Tibial artery (tissue), 4 donors: ENCODE measurements around the gene RCOR1.

Experiments used
- DNase-seq, 2 donors: peaks; one replicate each; pipeline ENCODE4 v3.0.0-alpha.2; 2019
- H3K27ac ChIP-seq, 2 donors: fragments of 200-600 bp; sonication (generic) in 1 of 2; 1 replicate in 1 of 2; 2 replicates in 1 of 2; pipeline ENCODE4 v1.5.1; 2018 to 2019; ENCODE audit warnings: mild to moderate bottlenecking in 1 of 2
- H3K27me3 ChIP-seq, 2 donors: fragments of 200-600 bp; sonication (generic) in 1 of 2; one replicate each; pipeline versions ENCODE4 v1.5.1 to v1.6.0; 2016 to 2019
- H3K36me3 ChIP-seq, 3 donors: fragments of 200-600 bp; sonication (generic) in 2 of 3; one replicate each; pipeline ENCODE4 v1.5.1; 2016 to 2019; ENCODE audit warnings: mild to moderate bottlenecking in 2 of 3
- H3K4me1 ChIP-seq, 4 donors: fragments of 200-600 bp; sonication (generic) in 2 of 4; 1 replicate in 3 of 4; 2 replicates in 1 of 4; pipeline ENCODE4 v1.5.1; 2016 to 2019
- H3K4me3 ChIP-seq, 2 donors: fragments of 200-600 bp; sonication (generic) in 1 of 2; 1 replicate in 1 of 2; 2 replicates in 1 of 2; pipeline ENCODE4 v1.5.1; 2018 to 2019; ENCODE audit warnings: mild to moderate bottlenecking in 2 of 2
- H3K9me3 ChIP-seq, 3 donors: fragments of 200-600 bp; sonication (generic) in 1 of 3; one replicate each; pipeline ENCODE4 v1.5.1; 2016 to 2019
- CTCF ChIP-seq, 2 experiments: fragments of 200-600 bp in 1 of 2; fragments of 450-650 bp in 1 of 2; IDR thresholded peaks; one replicate each; pipeline ENCODE4 v1.5.1; 2017 to 2019; ENCODE audit warnings: antibody characterized with exemption in 2 of 2, mild to moderate bottlenecking in 1 of 2, moderate library complexity in 1 of 2
- intact Hi-C: fragments of 100-400 bp; cut with DNase I; formaldehyde crosslinking; loops from one replicate; pipeline ENCODE4 v1.15.0; 2023; ENCODE audit warnings: low total_unique reads

The RCOR1 gene

GRCh38 chr14:102779574-102780315 lies 187.3 kb downstream of the RCOR1 start:
- Histone ChIP-seq H3K4me1 (peaks cover 0 to 15% (median 9%) of the 10 kb centered on the region in 4 donors), H3K27ac (no peak overlapping the region), H3K9me3 (no peaks in the 10 kb centered on the region), H3K4me3 (no peak overlapping the region), H3K27me3 (no peaks in the 10 kb centered on the region), H3K36me3 (no peaks in the 10 kb centered on the region)
- no peak for DNase-seq
- TF ChIP-seq CTCF (IDR thresholded peaks at IDR 0.05): no peak
- intact Hi-C loops: loop anchor here (10.0 kb wide), 1 partner anchor 255 kb away; no protein-coding TSS in a partner anchor
